A549 treated with CORT108297 at 1 μM for 4 hours (cell line): ENCODE measurements around the gene GNB2. TPM values are rescaled to one million over a fixed set of nuclear protein-coding genes. Genes with fewer than 3 reads are reported as not detected.

Experiments used
- total RNA-seq: library from RNA; stranded (reverse); fragments of 200-300 nt; extraction: Qiagen RNA extraction; gene quantifications from 5 replicates; pipeline ENCODE4 v1.2.3, GENCODE V29; 2022

GNB2 gene
- 168 to 270 TPM (median 258 TPM) in 5 replicates for total RNA-seq

GRCh38 chr7:100673302-100673941 is at the start of gene GNB2:
Gene GNB2 (plus strand): TSS chr7:100673740. CDS start chr7:100676266, 2,526 bp downstream.

GRCh38 chr7:100641463-100641859 is 32.1 kb upstream of the GNB2 start, which contains the start of gene TFR2:
Gene TFR2 (minus strand): TSS chr7:100641552. CDS start chr7:100641509, 43 bp downstream.

DNA sequence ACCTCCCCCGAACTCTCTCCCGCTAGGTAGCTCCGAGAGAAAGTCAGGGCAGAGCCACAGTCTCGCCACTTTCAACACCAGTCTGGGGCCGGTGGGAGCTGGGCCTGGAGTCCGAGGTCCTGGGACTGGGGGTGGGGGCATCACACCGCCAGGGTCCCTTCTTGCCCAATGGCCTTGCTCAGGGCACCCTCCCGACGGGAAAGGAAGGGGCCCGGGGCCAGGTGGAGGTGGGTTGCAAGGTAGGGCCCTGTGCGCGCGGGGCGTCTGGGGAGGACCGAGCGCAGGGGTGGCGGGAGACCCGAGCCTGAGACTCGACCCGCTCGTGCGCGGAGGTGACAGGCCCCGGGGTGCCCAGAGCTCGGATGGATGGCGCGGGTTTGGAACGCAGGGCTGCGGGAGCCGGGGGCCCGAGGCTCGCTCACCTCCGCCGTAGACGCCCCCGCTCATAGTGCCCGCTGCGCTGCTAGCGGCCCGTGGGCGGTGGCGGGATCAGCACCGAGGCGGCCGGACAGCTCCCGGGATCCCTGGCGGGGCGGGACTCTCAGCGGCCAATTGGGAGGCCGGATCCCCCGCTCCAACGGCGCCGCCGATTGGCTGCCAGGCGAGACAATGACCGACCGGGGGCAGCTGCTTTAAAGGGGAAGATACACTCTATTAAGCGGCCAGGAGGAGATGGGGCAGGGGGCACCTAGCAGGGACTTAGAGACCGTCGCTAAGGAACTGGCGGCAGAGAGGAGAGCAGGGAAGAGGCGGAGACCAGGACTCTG is 17.4 kb upstream of the GNB2 start, which contains the start of gene ACTL6B:
TSS of gene ACTL6B (minus strand) at position 541 of the 767 bp plus-strand sequence. CDS start at position 447, 94 bp downstream.

GRCh38 chr7:100694098-100694745 is 20.7 kb downstream of the GNB2 start, which contains the start of gene GIGYF1:
Gene GIGYF1 (minus strand): TSS chr7:100694250. CDS start chr7:100688238, 6,012 bp downstream.

GRCh38 chr7:100705753-100706671 is 32.5 kb downstream of the GNB2 start, which contains the start of gene POP7:
Gene POP7 (plus strand): TSS chr7:100706121. CDS start chr7:100706831, 710 bp downstream.

DNA sequence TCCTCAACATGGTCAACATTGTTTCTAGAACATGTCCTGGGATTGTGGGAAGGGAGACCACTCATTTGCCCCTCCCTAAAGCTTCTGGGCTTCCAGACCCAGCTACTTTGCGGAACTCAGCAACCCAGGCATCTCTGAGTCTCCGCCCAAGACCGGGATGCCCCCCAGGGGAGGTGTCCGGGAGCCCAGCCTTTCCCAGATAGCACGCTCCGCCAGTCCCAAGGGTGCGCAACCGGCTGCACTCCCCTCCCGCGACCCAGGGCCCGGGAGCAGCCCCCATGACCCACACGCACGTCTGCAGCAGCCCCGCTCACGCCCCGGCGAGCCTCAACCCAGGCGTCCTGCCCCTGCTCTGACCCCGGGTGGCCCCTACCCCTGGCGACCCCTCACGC is 46.7 kb downstream of the GNB2 start, which contains the start of gene EPO:
TSS of gene EPO (plus strand) at position 190 of the 392 bp plus-strand sequence. CDS start 513 bp downstream, outside the sequence.

Other genes starting within 250 kb of the GNB2 start
- gene ZCWPW1, start 245.0 kb upstream of the GNB2 start, total RNA-seq = 1.1 to 1.6 TPM (median 1.3 TPM) in 5 replicates
- 33.1 to 47.3 TPM (median 43.7 TPM) in 5 replicates for gene MEPCE, start 243.9 kb upstream of the GNB2 start, total RNA-seq
- gene PPP1R35, start 237.2 kb upstream of the GNB2 start, total RNA-seq = 33.7 to 59.4 TPM (median 58.3 TPM) in 5 replicates
- gene SPACDR, start 209.5 kb upstream of the GNB2 start, total RNA-seq = 0.51 to 0.72 TPM (median 0.68 TPM) in 5 replicates
- gene TSC22D4, start 194.5 kb upstream of the GNB2 start, total RNA-seq = 33.9 to 43.3 TPM (median 41.9 TPM) in 5 replicates
- gene NYAP1, start 189.8 kb upstream of the GNB2 start, total RNA-seq = 1.5 to 2.4 TPM (median 2.3 TPM) in 5 replicates
- gene AGFG2, start 134.5 kb upstream of the GNB2 start, total RNA-seq = 10.6 to 23.5 TPM (median 19.8 TPM) in 5 replicates
- 0.50 to 1.3 TPM (median 0.55 TPM) in 5 replicates for gene SAP25, start 99.8 kb upstream of the GNB2 start, total RNA-seq
- 11.1 to 17.7 TPM (median 16.0 TPM) in 5 replicates for gene LRCH4, start 87.6 kb upstream of the GNB2 start, total RNA-seq
- gene FBXO24, start 87.4 kb upstream of the GNB2 start, total RNA-seq = 0.15 to 0.23 TPM (median 0.21 TPM) in 5 replicates
- gene PCOLCE, start 71.4 kb upstream of the GNB2 start, total RNA-seq = 7.2 to 12.0 TPM (median 10.4 TPM) in 5 replicates
- 16.0 to 21.7 TPM (median 20.6 TPM) in 5 replicates for gene MOSPD3, start 61.2 kb upstream of the GNB2 start, total RNA-seq
- gene TFR2, start 32.2 kb upstream of the GNB2 start, total RNA-seq = 1.9 to 3.4 TPM (median 2.8 TPM) in 5 replicates
- gene ACTL6B, start 17.3 kb upstream of the GNB2 start, total RNA-seq = not detected in 5 replicates
- gene GIGYF1, start 20.5 kb downstream of the GNB2 start, total RNA-seq = 11.9 to 22.9 TPM (median 22.7 TPM) in 5 replicates
- 77.9 to 104 TPM (median 98.3 TPM) in 5 replicates for gene POP7, start 32.4 kb downstream of the GNB2 start, total RNA-seq
- gene EPO, start 46.7 kb downstream of the GNB2 start, total RNA-seq = not detected in 5 replicates
- gene ZAN, start 59.9 kb downstream of the GNB2 start, total RNA-seq = not detected in 5 replicates
- gene EPHB4, start 153.8 kb downstream of the GNB2 start, total RNA-seq = 39.2 to 47.9 TPM (median 46.5 TPM) in 5 replicates
- gene SLC12A9, start 179.0 kb downstream of the GNB2 start, total RNA-seq = 11.7 to 18.4 TPM (median 16.6 TPM) in 5 replicates
- gene TRIP6, start 193.6 kb downstream of the GNB2 start, total RNA-seq = 44.2 to 63.5 TPM (median 57.8 TPM) in 5 replicates
- gene SRRT, start 201.4 kb downstream of the GNB2 start, total RNA-seq = 125 to 149 TPM (median 146 TPM) in 5 replicates
- gene UFSP1, start 216.0 kb downstream of the GNB2 start, total RNA-seq = 3.7 to 7.5 TPM (median 5.2 TPM) in 5 replicates
- 2.1 to 2.7 TPM (median 2.5 TPM) in 5 replicates for gene ACHE, start 222.1 kb downstream of the GNB2 start, total RNA-seq